NB4 (cell line): ENCODE measurements around the gene ZNF433.

Experiments used
- CTCF ChIP-seq: IDR thresholded peaks from one replicate; pipeline ENCODE4 v1.5.1; 2012; ENCODE audit warnings: low read depth, low read length
- MYC ChIP-seq: IDR thresholded peaks from 2 replicates; pipeline ENCODE4 v1.6.1; 2011; ENCODE audit warnings: low read depth, low read length

- TF ChIP-seq CTCF (no peak), MYC (no peak)
Observed at GRCh38 chr19:12075538-12076139, 40.2 kb upstream of the ZNF433 start.
